GM21786 (cell line): ENCODE measurements around the gene ZNF496.
A peak's percentile ranks its signal among the peaks of the same experiment; 100 is the strongest.

ENCODE experiments used
- ATAC-seq: cut with Tn5 transposase; IDR thresholded peaks from one replicate; pipeline ENCODE4 v1.9.1; 2021; ENCODE audit not compliant: unreplicated experiment

Gene ZNF496

DNA sequence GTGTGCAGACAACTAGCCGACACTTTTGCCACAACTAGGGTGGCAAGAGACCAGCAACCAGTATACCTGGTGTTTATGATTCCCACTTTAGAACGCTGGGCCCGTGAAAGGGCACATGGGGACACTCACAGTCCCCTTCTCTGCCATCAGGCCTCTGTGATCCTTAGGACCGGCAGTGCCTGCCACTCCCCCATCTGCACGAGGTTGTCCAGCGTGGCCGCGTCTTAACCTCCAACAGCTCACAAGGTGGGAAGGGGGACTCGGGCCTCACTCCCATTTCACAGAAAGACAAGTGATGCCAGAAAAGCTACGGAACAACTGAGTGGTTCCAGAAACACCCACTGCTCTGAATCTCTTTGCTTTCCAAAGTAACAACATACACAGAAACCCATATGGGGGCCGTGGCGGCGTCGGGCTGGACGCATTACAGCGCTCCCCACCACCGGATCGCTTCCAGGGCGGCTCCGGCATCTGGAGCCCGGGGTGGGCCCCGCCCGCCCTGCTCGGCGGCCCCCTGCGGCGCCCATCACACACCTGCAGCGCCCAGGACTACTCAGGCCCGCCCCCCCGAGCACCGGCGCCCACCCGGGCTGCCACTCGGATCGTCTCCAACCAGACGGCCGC lies 1.0 kb downstream of the ZNF496 start:
- peak; percentile 7 for ATAC-seq

DNA sequence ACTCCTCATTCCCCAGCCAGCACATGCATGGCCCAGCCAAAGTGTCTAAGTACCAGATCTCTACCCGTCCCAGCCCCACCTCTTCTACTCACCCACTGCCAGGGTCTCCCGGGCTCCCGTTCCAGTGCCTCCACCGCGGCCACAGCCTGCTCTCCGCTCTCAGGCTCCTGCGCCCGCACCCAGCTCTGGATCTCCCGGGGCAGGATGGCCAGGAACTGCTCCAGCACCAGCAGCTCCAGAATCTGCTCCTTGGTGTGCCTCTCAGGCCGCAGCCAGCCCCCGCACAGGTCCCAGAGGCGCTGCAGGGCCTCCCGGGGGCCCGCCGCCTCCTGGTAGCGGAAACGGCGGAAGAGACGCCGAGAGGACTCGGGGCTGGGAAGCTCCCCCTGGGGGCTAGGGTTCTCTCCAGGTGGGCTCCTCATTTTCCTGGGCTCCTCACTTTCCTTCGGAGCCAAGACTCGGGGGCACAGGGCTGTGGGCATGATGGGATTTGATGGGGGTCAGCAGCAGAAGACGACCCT lies 2.5 kb downstream of the ZNF496 start:
- ATAC-seq: no peak

DNA sequence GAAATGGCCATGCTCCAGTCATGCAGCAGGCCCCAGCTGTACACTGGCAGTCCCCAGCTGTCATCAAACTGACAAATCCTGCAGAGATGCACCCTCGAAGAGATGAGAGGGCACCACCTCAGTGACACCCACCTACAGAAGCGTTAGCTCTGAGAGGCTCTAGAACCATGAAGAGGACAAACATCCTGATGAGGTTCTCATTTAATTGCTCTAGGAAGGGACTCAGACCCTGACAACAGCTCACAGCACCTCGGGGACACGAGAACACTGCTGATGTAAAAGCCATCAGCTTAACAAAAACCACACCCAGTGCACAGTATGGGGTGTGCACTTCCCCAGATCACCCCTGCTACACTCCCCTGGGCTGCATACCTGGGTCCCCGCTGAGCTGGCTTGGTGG lies 3.4 kb downstream of the ZNF496 start:
- no peak for ATAC-seq

DNA sequence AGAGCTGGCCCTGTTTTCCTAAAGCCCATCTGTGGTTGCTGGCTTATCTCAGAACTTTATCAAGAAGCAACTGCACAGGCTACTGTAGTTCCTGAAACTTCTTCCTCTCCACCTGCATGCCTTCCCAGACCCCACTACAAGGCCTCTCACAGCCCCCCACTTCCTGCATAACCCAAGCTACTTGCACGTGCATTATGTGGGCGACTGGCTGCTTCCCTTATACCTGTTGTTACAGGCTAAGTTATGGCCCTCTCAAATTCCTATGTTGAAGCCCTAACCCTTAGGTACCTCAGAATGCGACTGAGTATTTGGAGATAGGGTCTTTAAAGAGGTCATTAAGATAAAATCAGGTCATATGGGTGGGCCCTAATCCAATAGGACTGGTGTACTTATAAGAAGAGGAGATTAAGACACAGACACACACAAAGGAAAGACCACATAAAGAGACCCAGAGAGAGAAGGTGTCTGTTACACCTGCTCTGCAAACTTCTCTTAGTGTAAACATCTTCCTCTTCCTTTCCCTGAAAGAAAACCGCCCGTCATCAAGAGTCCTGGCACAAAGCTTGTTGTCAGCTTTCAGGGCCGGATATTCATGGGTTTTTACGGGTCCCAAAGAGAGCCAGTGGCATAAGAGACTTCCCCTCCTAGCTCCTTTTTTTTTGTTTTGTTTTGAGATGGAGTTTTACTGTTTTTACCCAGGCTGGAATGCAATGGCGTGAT lies 5.1 kb downstream of the ZNF496 start:
- ATAC-seq: no peak

DNA sequence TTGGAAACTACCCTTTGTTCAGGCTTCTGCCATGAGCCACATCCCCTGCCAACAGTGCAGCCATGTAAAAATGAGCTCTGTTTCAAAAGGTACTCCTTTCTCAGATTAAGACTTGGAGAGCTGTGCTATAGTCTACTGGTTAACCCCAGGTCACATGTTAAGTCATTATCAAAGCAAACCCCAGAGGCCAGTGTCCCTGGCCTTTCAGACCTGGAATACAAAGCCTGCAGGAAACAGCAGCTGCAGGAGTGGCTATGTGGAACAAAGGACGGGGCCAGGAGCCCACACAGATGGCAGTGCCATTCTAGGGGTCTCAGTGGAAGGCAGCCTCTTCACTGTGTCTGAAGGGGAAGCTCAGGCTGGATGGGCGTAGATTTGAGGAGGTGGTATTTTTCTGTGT lies 6.7 kb downstream of the ZNF496 start:
- ATAC-seq: no peak

DNA sequence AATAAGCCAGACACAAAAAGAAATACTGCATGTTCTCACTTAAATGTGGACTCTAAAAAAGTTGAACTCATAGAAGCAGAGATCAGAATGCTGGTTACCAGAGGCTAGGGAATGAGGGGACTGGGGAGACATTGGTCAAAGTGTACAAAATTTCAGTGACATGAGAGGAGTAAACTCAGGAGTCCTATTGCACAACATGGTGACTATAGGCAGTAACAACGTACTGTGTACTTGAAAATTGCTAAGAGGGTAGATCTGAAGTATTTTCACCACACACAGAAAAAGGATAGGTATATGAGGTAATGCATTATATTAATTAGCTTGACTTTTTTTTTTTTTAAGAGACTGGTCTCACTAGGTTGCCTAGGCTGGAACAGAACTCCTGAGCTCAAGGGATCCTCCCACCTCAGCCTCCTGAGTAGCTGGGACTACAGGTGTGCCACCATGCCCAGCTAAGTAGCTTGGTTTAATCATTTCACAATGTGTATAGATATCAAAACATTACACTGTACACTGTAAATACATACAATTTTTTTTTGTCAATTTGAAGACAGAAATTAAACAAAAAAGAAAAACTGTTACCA lies 7.4 kb downstream of the ZNF496 start:
- ATAC-seq: no peak

DNA sequence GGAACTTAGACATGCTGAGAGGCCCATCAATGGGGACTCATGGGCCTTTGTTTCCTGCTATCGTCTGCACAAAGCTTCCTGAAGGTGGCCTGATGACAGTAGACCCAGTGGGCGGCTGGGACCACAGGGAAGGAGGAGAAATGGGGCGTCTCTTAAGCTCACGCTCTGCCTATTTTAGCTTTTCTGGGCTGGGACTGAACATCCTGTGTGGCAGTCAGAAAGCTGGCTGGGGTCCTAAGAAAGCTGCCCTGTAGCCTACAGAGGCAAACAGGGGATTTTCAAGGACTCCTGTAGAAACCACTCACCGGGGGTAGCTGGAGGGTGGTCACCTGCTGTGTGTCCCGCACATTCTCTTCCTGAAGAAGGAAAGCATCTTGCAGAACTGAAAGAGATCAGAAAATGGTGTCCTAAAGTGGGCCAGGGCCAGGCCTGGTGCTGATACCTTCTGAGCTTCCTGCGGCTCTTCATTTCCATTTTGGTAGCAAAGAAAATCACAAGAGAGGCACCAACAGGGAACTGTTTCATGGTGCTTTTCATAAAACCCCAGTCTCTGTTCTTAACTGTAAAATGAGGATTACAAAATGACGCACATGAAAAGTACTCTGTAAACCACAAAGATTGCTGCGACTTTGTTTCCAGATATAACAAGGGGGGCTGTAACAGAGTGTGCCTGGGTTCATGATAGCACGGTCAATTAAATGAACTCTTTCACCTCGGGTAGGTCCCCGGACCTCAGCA lies 8.6 kb downstream of the ZNF496 start:
- ATAC-seq: no peak

DNA sequence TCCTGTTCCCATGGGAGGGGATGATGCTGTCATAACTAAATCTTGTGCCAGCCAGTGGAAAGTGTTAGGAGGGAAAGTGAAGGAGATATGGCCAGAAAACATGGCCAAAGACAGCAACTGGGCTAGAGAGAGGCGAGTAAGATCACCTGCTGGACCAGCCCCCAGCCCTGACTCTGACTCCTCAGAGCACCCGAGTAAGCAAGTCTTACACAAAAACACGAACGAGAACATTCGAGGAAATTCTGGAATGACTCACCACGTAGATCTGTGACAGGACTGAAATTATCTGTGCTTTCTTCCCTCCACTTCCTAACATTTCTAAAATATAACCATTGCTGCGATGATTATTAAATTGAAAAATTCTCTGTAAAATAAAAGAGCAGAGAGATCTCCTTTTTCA lies 9.2 kb downstream of the ZNF496 start:
- ATAC-seq: no peak

DNA sequence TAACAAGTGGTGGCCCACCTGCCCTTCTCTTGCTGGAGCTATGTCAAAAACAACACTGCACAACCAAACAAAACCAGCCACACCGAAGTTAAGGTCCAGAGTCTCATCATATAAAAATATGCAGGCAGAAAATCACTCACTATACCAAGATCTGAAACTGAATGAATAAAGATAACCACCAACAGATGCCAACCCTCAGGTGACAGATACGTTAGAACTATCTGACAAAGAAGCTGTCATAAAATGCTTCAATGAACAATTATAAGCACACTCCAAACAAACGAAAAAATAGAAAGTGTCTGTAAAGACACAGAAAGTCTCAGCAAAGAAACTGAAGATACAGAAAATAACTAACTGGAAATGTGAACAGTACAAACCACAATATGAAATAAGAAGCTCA lies 14.0 kb downstream of the ZNF496 start:
- ATAC-seq: peak; percentile 39

DNA sequence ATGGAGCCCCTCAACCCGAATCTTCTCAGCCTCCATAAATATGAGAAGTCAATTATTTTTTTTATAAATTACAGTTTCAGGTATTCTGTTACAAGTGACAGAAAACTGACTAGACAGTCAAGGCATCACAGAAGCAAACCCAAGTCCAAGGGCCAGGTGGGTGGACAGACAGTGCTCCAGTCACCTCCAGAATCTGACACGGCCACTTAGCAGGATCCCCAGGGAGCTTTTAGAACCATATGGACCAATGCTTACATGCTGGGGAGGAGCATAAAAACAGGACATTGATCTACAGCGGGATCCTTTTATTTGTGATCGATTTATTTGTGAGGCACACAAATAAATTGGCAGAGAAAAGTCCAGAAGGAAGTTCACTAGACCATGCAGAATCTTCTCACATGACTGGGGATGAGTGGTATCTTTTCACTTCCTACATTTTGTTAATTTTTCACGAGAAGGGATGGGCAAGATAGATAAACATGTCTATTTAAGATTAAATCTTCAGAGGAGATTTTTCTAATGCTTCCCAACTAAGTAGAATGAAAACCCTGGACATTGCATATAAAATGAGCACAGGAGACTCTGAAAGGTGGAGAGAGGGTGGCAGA lies 15.0 kb downstream of the ZNF496 start:
- ATAC-seq: no peak

DNA sequence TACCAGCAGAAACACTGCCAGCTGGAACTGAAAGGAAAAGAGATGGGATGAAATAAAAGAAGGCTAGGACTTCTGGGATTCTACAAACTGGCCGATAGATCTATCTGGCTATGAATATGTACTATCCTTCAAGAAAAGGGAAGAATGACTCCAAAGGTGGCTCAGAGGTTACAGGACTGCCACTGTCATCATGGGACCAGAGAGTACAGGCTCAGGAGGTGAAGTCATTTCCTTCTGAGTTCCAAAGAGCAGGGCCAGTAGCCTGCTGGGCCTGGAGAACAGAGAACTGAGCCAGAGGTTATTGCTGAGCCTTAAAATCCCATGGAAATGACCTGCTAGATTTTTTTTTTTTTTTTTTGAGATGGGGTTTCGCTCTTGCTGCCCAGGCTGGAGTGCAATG lies 27.6 kb downstream of the ZNF496 start:
- no peak for ATAC-seq

DNA sequence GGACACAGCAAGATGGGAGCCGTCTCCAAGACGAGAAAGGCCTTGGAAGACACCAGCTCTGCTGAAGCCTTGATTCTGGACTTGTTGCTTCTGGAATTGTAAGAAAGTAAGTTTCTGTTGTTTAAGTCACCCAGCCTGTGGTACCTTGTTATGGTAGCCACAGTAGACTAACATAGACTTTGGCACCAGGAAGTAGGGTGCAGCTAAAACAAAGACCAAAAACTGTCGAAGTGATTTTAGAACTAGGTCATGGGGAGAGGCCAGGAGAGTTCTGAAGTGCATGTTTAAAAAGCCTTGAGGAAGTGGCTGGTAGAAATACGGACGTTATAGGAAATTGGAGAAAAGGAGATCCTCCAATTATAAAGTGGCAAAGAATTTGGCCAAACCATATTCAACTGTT lies 28.5 kb downstream of the ZNF496 start:
- no peak for ATAC-seq

DNA sequence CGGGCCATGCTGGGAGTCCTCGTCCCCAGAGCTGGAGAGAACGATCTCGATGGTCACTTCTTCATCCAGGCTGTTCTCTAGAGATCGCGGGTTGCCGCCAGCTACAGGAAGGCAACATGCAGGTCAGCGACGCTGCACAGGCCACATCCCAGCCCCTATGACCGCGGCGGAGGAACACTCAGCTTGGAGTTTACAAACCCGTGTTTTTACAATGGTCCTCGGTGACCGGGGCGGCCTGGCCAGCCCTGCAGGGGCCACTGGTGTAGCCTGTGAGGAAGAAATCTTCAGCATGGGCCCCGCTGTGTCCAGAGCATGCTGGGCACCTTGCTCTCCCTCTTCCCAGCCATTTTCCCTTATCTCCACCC lies 30.5 kb downstream of the ZNF496 start:
- no peak for ATAC-seq

DNA sequence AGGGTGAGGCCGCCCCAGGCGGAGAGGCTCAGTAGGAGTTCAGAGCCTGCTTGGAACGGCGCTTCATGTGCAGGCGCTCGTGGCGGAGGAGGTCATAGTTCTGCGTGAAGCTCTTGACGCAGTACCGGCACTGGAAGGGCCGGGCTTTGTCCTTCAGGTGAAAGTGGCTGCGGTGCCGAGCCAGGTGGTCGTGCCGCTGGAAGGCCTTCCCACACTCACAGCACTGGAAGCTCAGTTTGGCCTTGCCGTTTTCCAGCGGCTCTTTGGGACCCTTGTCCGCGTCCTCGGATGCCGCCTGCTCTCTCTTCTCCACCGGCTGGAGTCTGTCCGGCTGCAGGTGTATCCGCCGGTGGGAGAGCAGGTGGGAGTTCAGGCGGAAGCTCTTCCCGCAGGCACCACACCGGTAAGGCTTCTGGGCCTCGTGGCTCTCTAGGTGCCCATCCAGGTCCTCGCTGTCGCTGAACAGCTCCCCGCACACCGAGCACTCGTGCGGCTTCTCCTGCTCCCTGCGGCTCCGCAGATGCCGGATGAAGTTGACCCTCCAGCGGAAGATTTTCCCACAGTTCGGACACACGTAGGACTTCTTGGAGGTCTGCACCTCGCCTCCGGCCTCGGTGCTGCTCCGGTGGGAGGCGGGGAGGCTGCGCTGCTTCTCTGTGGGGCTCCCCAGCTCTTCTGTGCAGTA lies 31.0 kb downstream of the ZNF496 start:
- no peak for ATAC-seq

DNA sequence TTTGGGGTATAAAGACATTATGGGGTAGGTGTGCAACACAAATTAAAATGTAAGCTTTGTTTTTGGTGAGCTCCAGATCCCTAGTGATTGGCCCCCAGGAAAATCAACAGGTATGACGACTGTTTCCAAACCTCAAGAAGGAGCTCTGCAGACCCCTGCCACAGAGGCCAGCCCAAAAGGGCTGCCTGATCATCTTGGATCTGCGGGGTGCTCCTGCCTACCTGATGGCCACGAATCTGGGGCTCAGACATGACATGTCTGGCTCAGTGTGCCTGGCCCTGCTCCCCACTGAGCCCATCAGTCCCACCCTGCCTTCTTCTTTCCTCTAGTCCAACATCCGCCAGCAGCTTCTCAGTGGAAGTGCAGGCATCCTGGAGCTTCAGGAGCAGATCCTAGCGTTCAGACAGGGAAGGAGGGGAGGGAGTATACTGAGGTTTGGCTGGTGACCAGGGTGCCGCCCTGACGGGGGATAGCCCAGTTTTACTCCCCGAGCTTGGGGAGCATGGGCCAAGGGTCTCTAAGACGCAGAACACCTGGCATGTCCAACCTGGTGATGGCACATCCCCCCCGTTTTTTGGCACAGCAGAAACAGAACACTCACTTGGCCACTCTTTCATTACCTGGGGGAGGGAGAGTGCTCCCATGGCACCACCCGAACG lies 31.8 kb downstream of the ZNF496 start:
- ATAC-seq: no peak

DNA sequence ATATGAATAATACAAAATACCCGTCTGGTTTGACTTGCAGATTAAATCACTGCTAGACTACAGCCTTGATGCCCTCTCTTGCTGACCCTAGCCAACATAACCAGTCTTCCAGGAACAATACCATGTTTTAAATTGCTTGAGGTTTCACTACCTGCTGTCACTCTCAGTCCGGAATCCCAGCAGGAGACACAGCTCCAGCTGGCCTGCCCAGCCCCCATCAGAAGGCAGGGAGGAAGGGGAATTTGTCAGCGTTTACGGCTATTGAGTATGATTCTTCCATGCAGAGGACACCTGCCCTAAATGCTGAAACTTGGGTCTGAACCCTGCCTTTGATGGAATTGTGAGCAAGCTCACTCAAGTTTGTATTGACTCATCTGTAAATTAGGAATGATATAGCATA lies 33.0 kb downstream of the ZNF496 start:
- no peak for ATAC-seq

DNA sequence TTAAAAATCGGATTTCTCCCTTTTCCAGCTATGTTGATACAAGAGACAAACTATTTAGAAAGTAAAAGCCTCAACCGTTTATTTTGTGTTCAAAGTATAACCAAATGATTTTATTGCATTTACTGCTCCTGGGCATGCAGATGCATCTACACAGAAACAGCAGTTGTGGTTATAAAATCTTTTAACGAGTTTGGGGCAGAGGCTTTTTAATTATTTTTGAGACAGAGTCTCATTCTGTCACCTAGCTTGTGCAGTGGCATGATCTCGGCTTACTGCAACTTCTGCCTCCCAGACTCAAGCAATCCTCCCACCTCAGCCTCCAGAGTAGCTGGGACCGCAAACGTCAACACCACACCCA lies 33.6 kb downstream of the ZNF496 start:
- no peak for ATAC-seq

DNA sequence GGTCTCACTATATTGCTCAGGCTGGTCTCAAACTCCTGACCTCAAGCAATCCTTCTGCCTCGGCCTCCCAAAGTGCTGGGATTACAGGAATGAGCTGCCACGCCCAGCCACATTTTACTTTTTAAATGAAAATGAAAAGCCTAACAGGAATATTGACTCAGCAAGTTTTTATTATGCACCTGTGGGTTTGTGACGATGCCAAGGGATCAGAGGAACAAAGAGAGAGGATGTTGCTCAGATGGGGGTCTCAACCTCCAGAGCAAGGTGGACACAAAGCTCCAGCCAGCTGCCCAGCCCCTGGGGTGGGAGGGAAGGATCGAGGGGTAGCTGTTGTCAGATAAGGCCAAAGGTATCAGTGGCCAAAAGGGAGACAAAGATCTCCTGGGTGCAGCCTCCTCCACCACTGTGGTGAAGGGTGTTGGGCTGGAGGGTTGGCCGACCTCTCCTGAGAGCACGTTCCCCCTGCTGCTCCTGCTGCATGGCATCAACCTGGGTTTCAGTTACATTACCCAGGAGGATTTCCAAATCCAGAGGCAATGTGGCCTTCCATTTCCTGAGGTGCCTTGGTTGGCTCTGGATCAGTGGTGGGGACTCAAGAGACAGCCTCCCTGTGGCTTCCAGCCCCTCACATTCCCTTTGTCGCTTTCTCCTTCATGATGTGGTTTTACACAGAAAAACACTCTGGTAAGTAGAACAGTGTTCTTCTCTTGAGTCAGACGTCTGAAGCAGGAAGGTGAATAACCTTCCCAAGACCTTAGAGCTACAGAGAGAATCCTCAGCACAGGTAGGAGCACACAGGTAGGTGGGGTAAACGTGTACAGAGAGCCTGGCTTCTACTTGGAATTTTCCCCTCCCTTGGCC lies 34.2 kb downstream of the ZNF496 start:
- ATAC-seq: no peak

DNA sequence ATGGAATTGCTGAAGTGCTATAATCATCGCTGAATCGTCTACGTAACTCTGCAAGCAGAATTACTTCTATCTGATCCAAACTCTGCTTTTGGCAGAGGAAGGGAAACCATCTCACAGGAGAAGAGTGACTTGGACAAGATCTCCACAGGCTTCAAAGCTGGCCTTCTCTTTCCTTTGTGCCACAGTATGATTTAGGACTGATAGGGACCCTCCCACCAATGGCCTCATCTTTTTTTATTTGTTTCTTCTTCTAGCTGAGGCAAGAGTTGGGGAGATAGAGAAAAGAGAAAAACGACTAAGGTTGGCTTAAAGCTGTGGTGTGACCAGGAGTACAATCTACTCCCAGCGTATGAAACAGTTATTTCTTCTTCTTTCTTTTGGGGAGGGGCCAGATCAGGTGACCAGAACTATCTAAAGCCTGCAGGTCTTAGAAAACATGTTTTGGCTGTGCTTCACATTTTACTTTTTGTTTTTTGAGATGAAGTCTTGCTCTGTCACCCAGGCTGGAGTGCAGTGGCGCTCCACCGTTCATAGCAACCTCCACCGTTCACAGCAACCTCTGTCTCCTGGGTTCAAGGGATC lies 35.0 kb downstream of the ZNF496 start:
- ATAC-seq: no peak
